GM21786 (cell line): ENCODE measurements around the gene PNISR.

Experiments used
- ATAC-seq: cut with Tn5 transposase; IDR thresholded peaks from one replicate; pipeline ENCODE4 v1.9.1; 2021; ENCODE audit not compliant: unreplicated experiment

PNISR gene

GRCh38 chr6:99348288-99349170 is 76.6 kb downstream of the PNISR start:
- ATAC-seq = no peak
